K562 (cell line): ENCODE measurements around the gene TIGD7. TPM values are rescaled to one million over a fixed set of nuclear protein-coding genes. Genes with fewer than 3 reads are reported as not detected.

Experiments used
- CCNT2 ChIP-seq: IDR thresholded peaks from 2 replicates; pipeline ENCODE4 v1.6.1; 2011; ENCODE audit warnings: borderline replicate concordance, low read depth, mild to moderate bottlenecking, moderate library complexity, mixed read lengths, low read length; ENCODE audit not compliant: insufficient read length; ENCODE audit errors: extremely low read depth
- LEF1 ChIP-seq: fragments of 450-650 bp; IDR thresholded peaks from 2 replicates; pipeline ENCODE4 v1.6.1; 2016; ENCODE audit warnings: mild to moderate bottlenecking
- MCM7 ChIP-seq, 2 experiments: fragments of 450-650 bp; IDR thresholded peaks; 2 replicates each; pipeline ENCODE4 v1.6.1; 2016 to 2018
- PPARD ChIP-seq: fragments of 250-450 bp; sonication (Bioruptor Pico); IDR thresholded peaks from 2 replicates; pipeline ENCODE4 v1.8.0; 2022; ENCODE audit warnings: inconsistent platforms, mild to moderate bottlenecking, moderate library complexity
- SIX5 ChIP-seq, 2 experiments: IDR thresholded peaks; 2 replicates each; pipeline ENCODE4 v1.6.1; 2011; ENCODE audit warnings: low read length in 2 of 2, borderline replicate concordance in 1 of 2, low read depth in 1 of 2, mild to moderate bottlenecking in 1 of 2, moderate library complexity in 1 of 2; ENCODE audit not compliant: insufficient read depth in 1 of 2
- SNIP1 ChIP-seq: fragments of 450-650 bp; IDR thresholded peaks from 2 replicates; pipeline ENCODE4 v1.7.1; 2017; ENCODE audit warnings: low read depth, mild to moderate bottlenecking
- ZBTB17 ChIP-seq: fragments of 450-650 bp; formaldehyde crosslinking; IDR thresholded peaks from 2 replicates; pipeline ENCODE4 v1.4.0; 2020; ENCODE audit warnings: mild to moderate bottlenecking
- ZNF311 ChIP-seq: fragments of 250-450 bp; sonication (Bioruptor Pico); IDR thresholded peaks from 2 replicates; pipeline ENCODE4 v1.4.0; 2020; ENCODE audit warnings: mild to moderate bottlenecking, moderate library complexity
- ZNF561 ChIP-seq: fragments of 450-650 bp; formaldehyde crosslinking; conservative IDR thresholded peaks from 2 replicates; pipeline ENCODE4 v1.4.0; 2020; ENCODE audit warnings: mild to moderate bottlenecking, moderate library complexity
- polyA plus RNA-seq, 8 experiments: library from polyadenylated mRNA; depleted of rRNA in 4 of 8; stranded (reverse) in 5 of 8; unstranded in 3 of 8; fragments of >200 nt; fragmentation: Nextera tagmentation in 2 of 8; fragmentation: Illumina TruSeq in 1 of 8; extraction: Ambion mirVana in 2 of 8; extraction: Trizol in 1 of 8; gene quantifications; 2 replicates each; pipeline versions ENCODE4 v1.2.1 to v1.2.3, GENCODE V29; 2011 to 2014; ENCODE audit warnings: inconsistent platforms in 1 of 8, missing spikeins in 1 of 8
- total RNA-seq, 7 experiments: library from RNA; depleted of rRNA in 6 of 7; stranded (reverse); fragments of >200 nt in 6 of 7; fragmentation: Illumina TruSeq in 2 of 7; extraction: Trizol in 2 of 7; gene quantifications; 2 replicates each; pipeline versions ENCODE4 v1.2.1 to v1.2.3, GENCODE V29; 2011 to 2021; ENCODE audit warnings: low replicate concordance in 1 of 7
- TF ChIP-seq, protein P1 (sequence below): fragments of 450-650 bp; formaldehyde crosslinking; IDR thresholded peaks from 2 replicates; pipeline ENCODE4 v1.4.0; 2020; ENCODE audit warnings: mild to moderate bottlenecking, moderate library complexity
- TF ChIP-seq, protein P2 (sequence below): sonication (generic); IDR thresholded peaks from 2 replicates; pipeline ENCODE4 v1.6.1; 2016
- TF ChIP-seq, protein P3 (sequence below): fragments of 450-650 bp; formaldehyde crosslinking; IDR thresholded peaks from 2 replicates; pipeline ENCODE4 v1.4.0; 2020; ENCODE audit warnings: mild to moderate bottlenecking, moderate library complexity
- TF ChIP-seq, protein P4 (sequence below): fragments of 450-650 bp; IDR thresholded peaks from 2 replicates; pipeline ENCODE4 v1.6.1; 2016; ENCODE audit warnings: mild to moderate bottlenecking
- TF ChIP-seq, protein P5 (sequence below): fragments of 450-650 bp; IDR thresholded peaks from 2 replicates; pipeline ENCODE4 v1.6.1; 2018; ENCODE audit not compliant: partially characterized antibody
- TF ChIP-seq, protein P6 (sequence below): IDR thresholded peaks from 3 replicates; pipeline ENCODE4 v1.6.1; 2011; ENCODE audit warnings: borderline replicate concordance, mild to moderate bottlenecking; ENCODE audit not compliant: insufficient read length, insufficient read depth

The TIGD7 gene
- total and polyA plus RNA-seq, 9 of the 15 experiments (the other 6 are each of a cell fraction or from before 2014, with no cell fraction given): 0.84 to 10.7 (median 6.7) TPM

DNA sequence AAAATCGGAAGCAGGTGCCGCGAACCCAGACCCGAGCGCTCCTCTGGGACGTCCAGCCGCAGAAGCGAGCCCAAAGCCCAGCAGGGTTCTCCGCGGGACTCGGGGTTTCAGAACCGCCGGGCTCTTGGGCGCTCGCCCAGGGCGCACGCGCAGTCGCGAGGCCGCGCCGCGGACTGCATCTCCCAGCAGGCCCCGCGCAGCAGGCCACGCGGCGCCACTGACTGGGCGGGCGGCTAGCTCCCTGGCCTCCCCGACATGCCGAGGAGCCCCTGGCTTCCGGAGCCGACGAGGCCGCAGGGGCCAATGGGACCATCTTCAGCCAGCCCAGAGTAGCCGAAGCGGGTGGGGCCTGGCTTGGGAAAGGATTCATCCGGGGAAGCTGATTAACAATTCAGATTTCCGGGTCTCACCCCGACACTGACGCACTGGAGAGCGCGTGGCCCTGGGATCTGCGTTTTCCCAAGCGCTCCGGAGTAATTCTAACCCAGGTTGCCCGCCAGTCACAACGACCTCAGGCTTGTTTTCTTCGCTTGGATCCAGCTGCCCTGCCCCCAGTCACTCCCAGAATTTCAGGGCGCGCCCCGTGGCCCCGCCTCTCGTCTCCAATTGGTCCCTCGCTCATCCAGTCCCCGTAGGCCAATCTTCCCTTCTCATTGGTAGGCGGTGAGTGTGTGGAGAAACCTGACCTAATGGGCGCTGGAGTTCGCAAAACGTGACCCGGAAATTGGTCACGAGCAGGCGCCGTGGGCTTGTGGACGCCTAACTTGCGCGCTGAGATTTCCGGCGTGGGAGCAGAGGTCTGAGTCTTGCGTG is 22.3 kb downstream of the TIGD7 start, which contains the start of gene ZNF263 (continued):
- TF ChIP-seq SIX5 (IDR thresholded peaks at IDR 0.05; ENCODE audit: borderline replicate concordance in 1 of 2, insufficient read depth in 1 of 2, low read depth in 1 of 2, low read length in 2 of 2) (peak; percentile 57 to 63; a peak in 3 of 4 replicates), ZBTB17 (CRISPR knock-in tag) (peak; percentile 69; the same call in 1 of the 2 replicates), MCM7 (IDR thresholded peaks at IDR 0.05) (no peak), ZNF311 (CRISPR knock-in tag) (no peak), ZNF561 (CRISPR knock-in tag) (no peak), CCNT2 (peak; percentile 55), SNIP1 (no peak), LEF1 (peak; percentile 86; the same call in 1 of the 2 replicates), PPARD (no peak)
- TF ChIP-seq, protein P1, sequence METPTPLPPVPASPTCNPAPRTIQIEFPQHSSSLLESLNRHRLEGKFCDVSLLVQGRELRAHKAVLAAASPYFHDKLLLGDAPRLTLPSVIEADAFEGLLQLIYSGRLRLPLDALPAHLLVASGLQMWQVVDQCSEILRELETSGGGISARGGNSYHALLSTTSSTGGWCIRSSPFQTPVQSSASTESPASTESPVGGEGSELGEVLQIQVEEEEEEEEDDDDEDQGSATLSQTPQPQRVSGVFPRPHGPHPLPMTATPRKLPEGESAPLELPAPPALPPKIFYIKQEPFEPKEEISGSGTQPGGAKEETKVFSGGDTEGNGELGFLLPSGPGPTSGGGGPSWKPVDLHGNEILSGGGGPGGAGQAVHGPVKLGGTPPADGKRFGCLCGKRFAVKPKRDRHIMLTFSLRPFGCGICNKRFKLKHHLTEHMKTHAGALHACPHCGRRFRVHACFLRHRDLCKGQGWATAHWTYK (CRISPR knock-in tag): peak; percentile 95
- TF ChIP-seq, protein P2, sequence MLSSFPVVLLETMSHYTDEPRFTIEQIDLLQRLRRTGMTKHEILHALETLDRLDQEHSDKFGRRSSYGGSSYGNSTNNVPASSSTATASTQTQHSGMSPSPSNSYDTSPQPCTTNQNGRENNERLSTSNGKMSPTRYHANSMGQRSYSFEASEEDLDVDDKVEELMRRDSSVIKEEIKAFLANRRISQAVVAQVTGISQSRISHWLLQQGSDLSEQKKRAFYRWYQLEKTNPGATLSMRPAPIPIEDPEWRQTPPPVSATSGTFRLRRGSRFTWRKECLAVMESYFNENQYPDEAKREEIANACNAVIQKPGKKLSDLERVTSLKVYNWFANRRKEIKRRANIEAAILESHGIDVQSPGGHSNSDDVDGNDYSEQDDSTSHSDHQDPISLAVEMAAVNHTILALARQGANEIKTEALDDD: peak; percentile 14; the same call in 1 of the 2 replicates
- TF ChIP-seq, protein P3, sequence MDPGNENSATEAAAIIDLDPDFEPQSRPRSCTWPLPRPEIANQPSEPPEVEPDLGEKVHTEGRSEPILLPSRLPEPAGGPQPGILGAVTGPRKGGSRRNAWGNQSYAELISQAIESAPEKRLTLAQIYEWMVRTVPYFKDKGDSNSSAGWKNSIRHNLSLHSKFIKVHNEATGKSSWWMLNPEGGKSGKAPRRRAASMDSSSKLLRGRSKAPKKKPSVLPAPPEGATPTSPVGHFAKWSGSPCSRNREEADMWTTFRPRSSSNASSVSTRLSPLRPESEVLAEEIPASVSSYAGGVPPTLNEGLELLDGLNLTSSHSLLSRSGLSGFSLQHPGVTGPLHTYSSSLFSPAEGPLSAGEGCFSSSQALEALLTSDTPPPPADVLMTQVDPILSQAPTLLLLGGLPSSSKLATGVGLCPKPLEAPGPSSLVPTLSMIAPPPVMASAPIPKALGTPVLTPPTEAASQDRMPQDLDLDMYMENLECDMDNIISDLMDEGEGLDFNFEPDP: no peak
- TF ChIP-seq, protein P4, sequence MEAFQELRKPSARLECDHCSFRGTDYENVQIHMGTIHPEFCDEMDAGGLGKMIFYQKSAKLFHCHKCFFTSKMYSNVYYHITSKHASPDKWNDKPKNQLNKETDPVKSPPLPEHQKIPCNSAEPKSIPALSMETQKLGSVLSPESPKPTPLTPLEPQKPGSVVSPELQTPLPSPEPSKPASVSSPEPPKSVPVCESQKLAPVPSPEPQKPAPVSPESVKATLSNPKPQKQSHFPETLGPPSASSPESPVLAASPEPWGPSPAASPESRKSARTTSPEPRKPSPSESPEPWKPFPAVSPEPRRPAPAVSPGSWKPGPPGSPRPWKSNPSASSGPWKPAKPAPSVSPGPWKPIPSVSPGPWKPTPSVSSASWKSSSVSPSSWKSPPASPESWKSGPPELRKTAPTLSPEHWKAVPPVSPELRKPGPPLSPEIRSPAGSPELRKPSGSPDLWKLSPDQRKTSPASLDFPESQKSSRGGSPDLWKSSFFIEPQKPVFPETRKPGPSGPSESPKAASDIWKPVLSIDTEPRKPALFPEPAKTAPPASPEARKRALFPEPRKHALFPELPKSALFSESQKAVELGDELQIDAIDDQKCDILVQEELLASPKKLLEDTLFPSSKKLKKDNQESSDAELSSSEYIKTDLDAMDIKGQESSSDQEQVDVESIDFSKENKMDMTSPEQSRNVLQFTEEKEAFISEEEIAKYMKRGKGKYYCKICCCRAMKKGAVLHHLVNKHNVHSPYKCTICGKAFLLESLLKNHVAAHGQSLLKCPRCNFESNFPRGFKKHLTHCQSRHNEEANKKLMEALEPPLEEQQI: no peak
- TF ChIP-seq, protein P5, sequence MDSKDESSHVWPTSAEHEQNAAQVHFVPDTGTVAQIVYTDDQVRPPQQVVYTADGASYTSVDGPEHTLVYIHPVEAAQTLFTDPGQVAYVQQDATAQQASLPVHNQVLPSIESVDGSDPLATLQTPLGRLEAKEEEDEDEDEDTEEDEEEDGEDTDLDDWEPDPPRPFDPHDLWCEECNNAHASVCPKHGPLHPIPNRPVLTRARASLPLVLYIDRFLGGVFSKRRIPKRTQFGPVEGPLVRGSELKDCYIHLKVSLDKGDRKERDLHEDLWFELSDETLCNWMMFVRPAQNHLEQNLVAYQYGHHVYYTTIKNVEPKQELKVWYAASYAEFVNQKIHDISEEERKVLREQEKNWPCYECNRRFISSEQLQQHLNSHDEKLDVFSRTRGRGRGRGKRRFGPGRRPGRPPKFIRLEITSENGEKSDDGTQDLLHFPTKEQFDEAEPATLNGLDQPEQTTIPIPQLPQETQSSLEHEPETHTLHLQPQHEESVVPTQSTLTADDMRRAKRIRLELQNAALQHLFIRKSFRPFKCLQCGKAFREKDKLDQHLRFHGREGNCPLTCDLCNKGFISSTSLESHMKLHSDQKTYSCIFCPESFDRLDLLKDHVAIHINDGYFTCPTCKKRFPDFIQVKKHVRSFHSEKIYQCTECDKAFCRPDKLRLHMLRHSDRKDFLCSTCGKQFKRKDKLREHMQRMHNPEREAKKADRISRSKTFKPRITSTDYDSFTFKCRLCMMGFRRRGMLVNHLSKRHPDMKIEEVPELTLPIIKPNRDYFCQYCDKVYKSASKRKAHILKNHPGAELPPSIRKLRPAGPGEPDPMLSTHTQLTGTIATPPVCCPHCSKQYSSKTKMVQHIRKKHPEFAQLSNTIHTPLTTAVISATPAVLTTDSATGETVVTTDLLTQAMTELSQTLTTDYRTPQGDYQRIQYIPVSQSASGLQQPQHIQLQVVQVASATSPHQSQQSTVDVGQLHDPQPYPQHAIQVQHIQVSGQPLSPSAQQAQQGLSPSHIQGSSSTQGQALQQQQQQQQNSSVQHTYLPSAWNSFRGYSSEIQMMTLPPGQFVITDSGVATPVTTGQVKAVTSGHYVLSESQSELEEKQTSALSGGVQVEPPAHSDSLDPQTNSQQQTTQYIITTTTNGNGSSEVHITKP: peak; percentile 47
- TF ChIP-seq, protein P6, sequence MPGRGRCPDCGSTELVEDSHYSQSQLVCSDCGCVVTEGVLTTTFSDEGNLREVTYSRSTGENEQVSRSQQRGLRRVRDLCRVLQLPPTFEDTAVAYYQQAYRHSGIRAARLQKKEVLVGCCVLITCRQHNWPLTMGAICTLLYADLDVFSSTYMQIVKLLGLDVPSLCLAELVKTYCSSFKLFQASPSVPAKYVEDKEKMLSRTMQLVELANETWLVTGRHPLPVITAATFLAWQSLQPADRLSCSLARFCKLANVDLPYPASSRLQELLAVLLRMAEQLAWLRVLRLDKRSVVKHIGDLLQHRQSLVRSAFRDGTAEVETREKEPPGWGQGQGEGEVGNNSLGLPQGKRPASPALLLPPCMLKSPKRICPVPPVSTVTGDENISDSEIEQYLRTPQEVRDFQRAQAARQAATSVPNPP: no peak
